AG09309 (cell line): ENCODE measurements around the gene NPVF.
A peak's percentile ranks its signal among the peaks of the same experiment; 100 is the strongest.

Experiments
- DNase-seq: peaks from one replicate; pipeline ENCODE4 v3.0.0-alpha.2; 2010; ENCODE audit warnings: low read depth
- H3K4me3 ChIP-seq: 2 replicates; pipeline ENCODE4 v1.5.1; 2011; ENCODE audit warnings: mild to moderate bottlenecking, low read depth, low read length, moderate library complexity; ENCODE audit not compliant: control insufficient read depth
- TF ChIP-seq, protein P1 (sequence below): IDR thresholded peaks from 2 replicates; pipeline ENCODE4 v1.5.1; 2011; ENCODE audit warnings: mild to moderate bottlenecking, low read depth, low read length, inconsistent platforms; ENCODE audit not compliant: insufficient read depth, control insufficient read depth; ENCODE audit errors: missing control alignments

The NPVF gene

DNA sequence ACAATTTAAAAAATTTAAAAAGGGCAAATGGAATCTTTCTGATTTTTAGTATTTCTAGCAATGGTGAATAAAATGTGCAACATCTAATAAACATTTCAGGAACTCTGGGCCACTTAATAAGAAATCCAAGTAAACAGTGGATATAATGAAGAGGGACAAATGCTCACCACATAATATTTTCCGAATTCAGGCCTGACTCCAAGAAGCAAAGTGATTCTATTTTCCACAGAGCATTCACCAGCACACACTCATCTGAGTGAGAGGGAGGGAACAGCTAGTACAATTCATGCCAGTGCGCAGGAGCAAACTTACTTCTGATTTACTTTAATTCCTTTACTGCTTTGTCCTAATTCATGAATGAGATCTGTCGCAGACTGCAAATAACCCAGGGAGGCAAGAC lies 10.1 kb downstream of the NPVF start:
- H3K4me3 ChIP-seq = no peak overlapping the region
- no peak for DNase-seq
- TF ChIP-seq, protein P1, sequence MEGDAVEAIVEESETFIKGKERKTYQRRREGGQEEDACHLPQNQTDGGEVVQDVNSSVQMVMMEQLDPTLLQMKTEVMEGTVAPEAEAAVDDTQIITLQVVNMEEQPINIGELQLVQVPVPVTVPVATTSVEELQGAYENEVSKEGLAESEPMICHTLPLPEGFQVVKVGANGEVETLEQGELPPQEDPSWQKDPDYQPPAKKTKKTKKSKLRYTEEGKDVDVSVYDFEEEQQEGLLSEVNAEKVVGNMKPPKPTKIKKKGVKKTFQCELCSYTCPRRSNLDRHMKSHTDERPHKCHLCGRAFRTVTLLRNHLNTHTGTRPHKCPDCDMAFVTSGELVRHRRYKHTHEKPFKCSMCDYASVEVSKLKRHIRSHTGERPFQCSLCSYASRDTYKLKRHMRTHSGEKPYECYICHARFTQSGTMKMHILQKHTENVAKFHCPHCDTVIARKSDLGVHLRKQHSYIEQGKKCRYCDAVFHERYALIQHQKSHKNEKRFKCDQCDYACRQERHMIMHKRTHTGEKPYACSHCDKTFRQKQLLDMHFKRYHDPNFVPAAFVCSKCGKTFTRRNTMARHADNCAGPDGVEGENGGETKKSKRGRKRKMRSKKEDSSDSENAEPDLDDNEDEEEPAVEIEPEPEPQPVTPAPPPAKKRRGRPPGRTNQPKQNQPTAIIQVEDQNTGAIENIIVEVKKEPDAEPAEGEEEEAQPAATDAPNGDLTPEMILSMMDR = no peak

DNA sequence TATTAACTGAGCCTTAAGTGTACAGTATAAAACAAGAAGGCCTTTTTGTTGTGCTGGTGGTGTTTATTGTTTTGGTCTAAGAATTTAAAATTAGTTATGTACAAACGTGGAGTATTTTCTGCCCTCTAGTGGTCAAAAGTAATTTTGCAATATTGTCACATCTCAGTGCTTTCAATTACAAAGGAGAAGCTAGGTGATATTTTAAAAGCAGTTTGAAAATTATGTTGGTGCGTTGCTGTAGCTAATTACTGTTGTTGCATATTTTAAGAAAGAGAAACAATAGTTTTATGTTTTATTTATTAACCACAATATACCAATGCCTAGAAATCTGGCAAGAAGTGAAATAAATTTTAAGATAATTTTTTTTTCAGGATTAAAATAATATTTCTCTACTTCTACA lies 11.4 kb downstream of the NPVF start:
- no peak overlapping the region for H3K4me3 ChIP-seq
- TF ChIP-seq, protein P1 = peak; percentile 59
- DNase-seq = peak; percentile 13

DNA sequence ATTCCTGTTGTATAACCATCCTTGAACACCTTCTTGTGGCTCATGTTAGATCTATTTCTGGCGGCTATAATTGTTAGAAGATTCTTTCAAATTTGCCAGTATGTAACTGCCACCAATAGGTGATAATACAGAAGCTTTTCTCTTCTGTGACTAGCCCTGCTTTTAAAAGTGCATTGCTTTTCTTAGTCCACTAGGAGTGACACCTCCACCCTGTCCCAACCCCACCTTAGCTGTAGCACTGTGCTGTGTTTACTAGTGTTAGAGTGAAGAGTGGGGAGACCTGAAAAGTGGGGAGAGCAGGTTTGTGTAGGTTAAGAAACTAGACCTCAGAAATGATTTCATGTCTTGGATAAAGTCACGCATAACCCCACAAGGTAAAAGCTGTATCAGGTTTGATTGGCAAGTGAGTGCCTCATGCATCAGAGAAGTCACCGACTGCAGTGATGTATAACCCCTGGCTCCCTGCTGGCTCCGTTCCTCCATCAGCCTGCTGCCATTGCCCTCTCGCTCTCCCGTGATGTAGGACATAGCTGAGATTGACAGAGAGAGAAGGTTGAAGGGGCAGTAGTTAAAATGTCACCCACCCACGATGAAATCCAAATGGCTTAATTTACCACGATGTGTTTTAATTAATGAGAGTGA lies 12.5 kb downstream of the NPVF start:
- TF ChIP-seq, protein P1 = no peak
- H3K4me3 ChIP-seq = no peak overlapping the region
- no peak for DNase-seq

- TF ChIP-seq, protein P1 = no peak
- no peak overlapping the region for H3K4me3 ChIP-seq
- DNase-seq = no peak
These were observed 19.6 kb downstream of the NPVF start for GRCh38 chr7:25208525-25209221.

GRCh38 chr7:25207887-25208286 lies 20.4 kb downstream of the NPVF start:
- DNase-seq = no peak
- H3K4me3 ChIP-seq = no peak overlapping the region
- TF ChIP-seq, protein P1 = no peak

- TF ChIP-seq, protein P1 = no peak
- H3K4me3 ChIP-seq = no peak overlapping the region
- DNase-seq = no peak
These were observed 21.5 kb downstream of the NPVF start for GRCh38 chr7:25206765-25207164.
